ENCODE results near the gene NCR3LG1. TPM values are rescaled to one million over a fixed set of nuclear protein-coding genes. Genes with fewer than 3 reads are reported as not detected.

Gene NCR3LG1
- total and polyA plus RNA-seq, 2 donors (not counting 3 experiments of a cell fraction or from before 2014, with no cell fraction given) = 2.2 to 8.1 TPM

- Histone ChIP-seq H3K4me3 (replicated peaks in 1 of 3; ENCODE audit: insufficient read depth in 1 of 3, low read depth in 1 of 3, low read length in 3 of 3) (no peak overlapping the region), H4K20me1 (replicated peaks; ENCODE audit: control insufficient read depth, extremely low read depth, insufficient read depth, low read length) (no peaks in the 10 kb centered on the region), H3K9me1 (replicated peaks; ENCODE audit: control insufficient read depth, extremely low read depth, insufficient read depth, low read length) (no peaks in the 10 kb centered on the region), H3K4me1 (ENCODE audit: control insufficient read depth, extremely low read depth, insufficient read depth, low read length) (no peaks in the 10 kb centered on the region), H3K36me3 (ENCODE audit: control insufficient read depth in 2 of 2, extremely low read depth in 1 of 2, insufficient read depth in 2 of 2, low read length in 2 of 2) (no peaks in the 10 kb centered on the region), H3K79me2 (ENCODE audit: control insufficient read depth, insufficient read depth, low read length) (no peaks in the 10 kb centered on the region), H3K27ac (ENCODE audit: insufficient read depth, low read depth, low read length) (no peak overlapping the region), H3K9ac (replicated peaks; ENCODE audit: extremely low read depth, insufficient read depth, low read length) (no peak overlapping the region), H3K27me3 (ENCODE audit: control insufficient read depth in 2 of 2, insufficient read depth in 2 of 2, low read length in 2 of 2) (no peaks in the 10 kb centered on the region), H2AFZ (ENCODE audit: low read depth, low read length) (no peak overlapping the region), H3K9me3 (replicated peaks; ENCODE audit: control insufficient read depth, insufficient read depth, low read length) (no peaks in the 10 kb centered on the region), H3K4me2 (ENCODE audit: insufficient read depth, low read length) (no peak overlapping the region)
- intact Hi-C loops (cut with micrococcal nuclease) (loop anchor here (1.0 to 10.0 kb wide), 5 partner anchors 29 to 599 kb away; no protein-coding TSS in a partner anchor), dilution Hi-C loops (cut with MboI; ENCODE audit: extremely low pct_ligation_motif_present, low sequenced_read_pairs) (no loop called here)
- TF ChIP-seq, protein P1, sequence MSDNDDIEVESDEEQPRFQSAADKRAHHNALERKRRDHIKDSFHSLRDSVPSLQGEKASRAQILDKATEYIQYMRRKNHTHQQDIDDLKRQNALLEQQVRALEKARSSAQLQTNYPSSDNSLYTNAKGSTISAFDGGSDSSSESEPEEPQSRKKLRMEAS (IDR thresholded peaks at IDR 0.05; ENCODE audit: insufficient read depth, insufficient read length) = no peak
- TF ChIP-seq EZH2 (IDR thresholded peaks at IDR 0.05; ENCODE audit: borderline replicate concordance, low read depth, low read length, severe bottlenecking) (no peak), POLR2A (IDR thresholded peaks at IDR 0.05; ENCODE audit: low read depth, low read length) (no peak)
- TF ChIP-seq, protein P2, sequence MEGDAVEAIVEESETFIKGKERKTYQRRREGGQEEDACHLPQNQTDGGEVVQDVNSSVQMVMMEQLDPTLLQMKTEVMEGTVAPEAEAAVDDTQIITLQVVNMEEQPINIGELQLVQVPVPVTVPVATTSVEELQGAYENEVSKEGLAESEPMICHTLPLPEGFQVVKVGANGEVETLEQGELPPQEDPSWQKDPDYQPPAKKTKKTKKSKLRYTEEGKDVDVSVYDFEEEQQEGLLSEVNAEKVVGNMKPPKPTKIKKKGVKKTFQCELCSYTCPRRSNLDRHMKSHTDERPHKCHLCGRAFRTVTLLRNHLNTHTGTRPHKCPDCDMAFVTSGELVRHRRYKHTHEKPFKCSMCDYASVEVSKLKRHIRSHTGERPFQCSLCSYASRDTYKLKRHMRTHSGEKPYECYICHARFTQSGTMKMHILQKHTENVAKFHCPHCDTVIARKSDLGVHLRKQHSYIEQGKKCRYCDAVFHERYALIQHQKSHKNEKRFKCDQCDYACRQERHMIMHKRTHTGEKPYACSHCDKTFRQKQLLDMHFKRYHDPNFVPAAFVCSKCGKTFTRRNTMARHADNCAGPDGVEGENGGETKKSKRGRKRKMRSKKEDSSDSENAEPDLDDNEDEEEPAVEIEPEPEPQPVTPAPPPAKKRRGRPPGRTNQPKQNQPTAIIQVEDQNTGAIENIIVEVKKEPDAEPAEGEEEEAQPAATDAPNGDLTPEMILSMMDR (IDR thresholded peaks at IDR 0.05; ENCODE audit: extremely low read depth in 1 of 2, insufficient read depth in 1 of 2, low read depth in 1 of 2, low read length in 2 of 2) = peak; percentile 82 to 87
- FAIRE-seq (peak; percentile 93), DNase-seq (ENCODE audit: low read depth, low spot score) (peak; percentile 66)
- CTCF ChIA-PET = interaction anchor here (0.5 to 5.9 kb wide), 35 partner anchors 9 to 487 kb away, joined by 3 to 184 read pairs (median 4); partner anchors contain the start of genes NCR3LG1 and OTOG
- BruUV-seq (replicated peaks) = no TSS peak
- POLR2A ChIA-PET = no interaction called here
Observed at GRCh38 chr11:17384002-17384511, 32.5 kb downstream of the NCR3LG1 start.

- Histone ChIP-seq H3K27ac (ENCODE audit: insufficient read depth, low read depth, low read length) (no peak overlapping the region), H3K9me1 (replicated peaks; ENCODE audit: control insufficient read depth, extremely low read depth, insufficient read depth, low read length) (no peaks in the 10 kb centered on the region), H3K4me1 (ENCODE audit: control insufficient read depth, extremely low read depth, insufficient read depth, low read length) (no peaks in the 10 kb centered on the region), H2AFZ (ENCODE audit: low read depth, low read length) (no peak overlapping the region), H3K4me2 (ENCODE audit: insufficient read depth, low read length) (no peak overlapping the region), H3K27me3 (ENCODE audit: control insufficient read depth in 2 of 2, insufficient read depth in 2 of 2, low read length in 2 of 2) (peaks cover 3 to 5% of the 10 kb centered on the region in 2 experiments), H3K79me2 (ENCODE audit: control insufficient read depth, insufficient read depth, low read length) (no peaks in the 10 kb centered on the region), H4K20me1 (replicated peaks; ENCODE audit: control insufficient read depth, extremely low read depth, insufficient read depth, low read length) (no peaks in the 10 kb centered on the region), H3K9me3 (replicated peaks; ENCODE audit: control insufficient read depth, insufficient read depth, low read length) (no peaks in the 10 kb centered on the region), H3K36me3 (ENCODE audit: control insufficient read depth in 2 of 2, extremely low read depth in 1 of 2, insufficient read depth in 2 of 2, low read length in 2 of 2) (no peaks in the 10 kb centered on the region), H3K4me3 (replicated peaks in 1 of 3; ENCODE audit: insufficient read depth in 1 of 3, low read depth in 1 of 3, low read length in 3 of 3) (no peak overlapping the region), H3K9ac (replicated peaks; ENCODE audit: extremely low read depth, insufficient read depth, low read length) (no peak overlapping the region)
- TF ChIP-seq POLR2AphosphoS5 (IDR thresholded peaks at IDR 0.05; ENCODE audit: insufficient read depth, low read depth, low read length) (no peak), POLR2A (IDR thresholded peaks at IDR 0.05; ENCODE audit: low read depth, low read length) (no peak), MYC (IDR thresholded peaks at IDR 0.05; ENCODE audit: low read depth, low read length) (no peak), GATA2 (IDR thresholded peaks at IDR 0.05; ENCODE audit: insufficient read depth, insufficient read length, low read depth, low read length) (no peak), FOS (IDR thresholded peaks at IDR 0.05; ENCODE audit: borderline replicate concordance, insufficient read depth, low read length) (no peak), EZH2 (IDR thresholded peaks at IDR 0.05; ENCODE audit: borderline replicate concordance, low read depth, low read length, severe bottlenecking) (no peak), JUN (IDR thresholded peaks at IDR 0.05; ENCODE audit: borderline replicate concordance, insufficient read depth, insufficient read length, low read depth) (no peak)
- TF ChIP-seq, protein P1 (IDR thresholded peaks at IDR 0.05; ENCODE audit: insufficient read depth, insufficient read length) = no peak
- TF ChIP-seq, protein P2 (IDR thresholded peaks at IDR 0.05; ENCODE audit: extremely low read depth in 1 of 2, insufficient read depth in 1 of 2, low read depth in 1 of 2, low read length in 2 of 2) = no peak
- FAIRE-seq = no peak
- ChIA-PET CTCF (interaction anchor here (0.8 to 5.9 kb wide), 6 partner anchors 12 to 143 kb away, joined by 3 to 184 read pairs (median 30); partner anchors contain the start of gene NCR3LG1), POLR2A (no interaction called here)
- no TSS peak for BruUV-seq (replicated peaks)
- DNase-seq (ENCODE audit: low read depth, low spot score) = no peak
- intact Hi-C loops (cut with micrococcal nuclease) (loop anchor here (2.0 to 10.0 kb wide), 2 partner anchors 31 to 601 kb away; no protein-coding TSS in a partner anchor), dilution Hi-C loops (cut with MboI; ENCODE audit: extremely low pct_ligation_motif_present, low sequenced_read_pairs) (no loop called here)
Observed at GRCh38 chr11:17385492-17385891, 33.9 kb downstream of the NCR3LG1 start.

Data from endothelial cell of umbilical vein (primary cell).